CD4-positive, alpha-beta T cell (primary cell): Measurements from ENCODE around the gene LETM1. TPM values are rescaled to one million over a fixed set of nuclear protein-coding genes. Genes with fewer than 3 reads are reported as not detected.

ENCODE experiments used
- ATAC-seq: fragments of 200-7000 bp; cut with Tn5 transposase; one replicate; pipeline ENCODE4 v1.10.0; 2022; ENCODE audit warnings: mild to moderate bottlenecking; ENCODE audit not compliant: poor library complexity
- CTCF ChIA-PET: fragments of 350-600 bp; sonication (Branson Sonifier 250); formaldehyde crosslinking; loops from one replicate; lab custom pipeline; 2021; ENCODE audit warnings: antibody characterized with exemption, inconsistent platforms; lab: Charles Lee
- POLR2A ChIA-PET: fragments of 350-600 bp; sonication (Branson Sonifier 250); formaldehyde crosslinking; loops from one replicate; lab custom pipeline; 2021; ENCODE audit warnings: antibody characterized with exemption, inconsistent platforms; lab: Charles Lee
- DNase-seq, 14 experiments: peaks; one replicate each; pipeline ENCODE4 v3.0.0-alpha.2; 2013 to 2020; ENCODE audit warnings: mixed read lengths in 2 of 14
- H3K27ac ChIP-seq, 2 donors: one replicate each; pipeline versions ENCODE4 v1.5.1 to v1.7.0; 2013; ENCODE audit warnings: low read length in 2 of 2, low read depth in 1 of 2, mild to moderate bottlenecking in 1 of 2
- H3K27me3 ChIP-seq, 2 experiments: 1 replicate in 1 of 2; 2 replicates in 1 of 2; pipeline versions ENCODE4 v1.6.1 to v1.7.0; 2013; ENCODE audit warnings: low read length in 2 of 2, control low read depth in 1 of 2, mild to moderate bottlenecking in 1 of 2, moderate library complexity in 1 of 2; ENCODE audit not compliant: insufficient read depth in 2 of 2, control insufficient read depth in 1 of 2
- H3K36me3 ChIP-seq: one replicate; pipeline ENCODE4 v1.6.1; 2013; ENCODE audit warnings: low read length, control low read depth; ENCODE audit not compliant: insufficient read depth
- H3K4me1 ChIP-seq: one replicate; pipeline ENCODE4 v1.6.1; 2013; ENCODE audit warnings: low read length, control low read depth; ENCODE audit not compliant: insufficient read depth
- H3K4me3 ChIP-seq: one replicate; pipeline ENCODE4 v1.5.1; 2013; ENCODE audit warnings: mild to moderate bottlenecking, low read length, moderate library complexity
- H3K9me3 ChIP-seq, 2 experiments: 1 replicate in 1 of 2; 2 replicates in 1 of 2; pipeline versions ENCODE4 v1.6.1 to v1.7.0; 2013; ENCODE audit warnings: low read length in 2 of 2, mild to moderate bottlenecking in 2 of 2, control low read depth in 1 of 2, moderate library complexity in 1 of 2; ENCODE audit not compliant: control insufficient read depth in 1 of 2, insufficient read depth in 1 of 2
- H3K27ac Mint-ChIP-seq: one replicate; pipeline ENCODE4 v1.8.0; 2020; ENCODE audit warnings: mixed read lengths
- H3K27me3 Mint-ChIP-seq: one replicate; pipeline ENCODE4 v1.8.0; 2021; ENCODE audit warnings: mixed read lengths
- H3K36me3 Mint-ChIP-seq: one replicate; pipeline ENCODE4 v1.8.0; 2021; ENCODE audit warnings: low read depth, mixed read lengths
- H3K4me1 Mint-ChIP-seq: one replicate; pipeline ENCODE4 v1.8.0; 2021; ENCODE audit warnings: low read depth, mixed read lengths
- H3K4me3 Mint-ChIP-seq: one replicate; pipeline ENCODE4 v1.8.0; 2020; ENCODE audit warnings: mild to moderate bottlenecking, mixed read lengths
- H3K9me3 Mint-ChIP-seq: one replicate; pipeline ENCODE4 v1.8.0; 2020; ENCODE audit warnings: mixed read lengths
- intact Hi-C, 2 experiments: fragments of 100-400 bp; cut with DNase I in 1 of 2; cut with micrococcal nuclease in 1 of 2; formaldehyde crosslinking; loops; one replicate each; pipeline versions ENCODE4 v1.15.1 to v1.9.0; 2023 to 2025; cut with DNase I, micrococcal nuclease
- total RNA-seq, 174 experiments: library from RNA in 2 of 174; stranded (reverse) in 2 of 174; gene quantifications; one replicate each; pipeline ENCODE4 v1.2.3 and lab custom pipeline; 2021 to 2026
- TF ChIP-seq, protein P1 (sequence below): fragments of 200-600 bp; IDR thresholded peaks from one replicate; pipeline ENCODE4 v1.8.0; 2022; ENCODE audit warnings: antibody characterized with exemption, mild to moderate bottlenecking

Gene LETM1
- total RNA-seq, 2 experiments from 2014 or later: 21.2 to 25.2 TPM

DNA sequence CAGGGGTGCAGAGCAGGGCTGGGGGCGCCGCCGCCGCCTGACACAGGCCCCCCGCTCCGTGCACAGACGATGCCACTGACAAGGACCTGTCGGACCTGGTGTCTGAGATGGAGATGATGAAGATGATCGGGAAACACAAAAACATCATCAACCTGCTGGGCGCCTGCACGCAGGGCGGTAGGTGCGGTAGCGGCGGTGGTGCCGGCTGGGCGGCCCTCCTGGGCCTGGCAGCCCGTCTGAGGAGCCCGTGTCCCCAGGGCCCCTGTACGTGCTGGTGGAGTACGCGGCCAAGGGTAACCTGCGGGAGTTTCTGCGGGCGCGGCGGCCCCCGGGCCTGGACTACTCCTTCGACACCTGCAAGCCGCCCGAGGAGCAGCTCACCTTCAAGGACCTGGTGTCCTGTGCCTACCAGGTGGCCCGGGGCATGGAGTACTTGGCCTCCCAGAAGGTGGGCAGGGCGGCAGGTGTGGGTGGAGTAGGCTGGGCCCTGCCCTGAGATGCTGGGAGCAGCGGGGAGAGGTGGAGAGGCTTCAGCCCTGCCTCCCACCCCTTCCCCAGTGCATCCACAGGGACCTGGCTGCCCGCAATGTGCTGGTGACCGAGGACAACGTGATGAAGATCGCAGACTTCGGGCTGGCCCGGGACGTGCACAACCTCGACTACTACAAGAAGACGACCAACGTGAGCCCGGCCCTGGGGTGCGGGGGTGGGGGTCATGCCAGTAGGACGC, 50.3 kb downstream of the LETM1 start:
- no peaks in the 10 kb centered on the region for H3K27me3 Mint-ChIP-seq
- no peak for ATAC-seq
- no peaks in the 10 kb centered on the region for H3K4me1 ChIP-seq
- H3K4me3 Mint-ChIP-seq: no peak overlapping the region
- ChIA-PET POLR2A (no interaction called here), CTCF (no interaction called here)
- H3K9me3 ChIP-seq: peaks cover 0 to 4% of the 10 kb centered on the region in 2 experiments
- no peaks in the 10 kb centered on the region for H3K36me3 ChIP-seq
- no peaks in the 10 kb centered on the region for H3K9me3 Mint-ChIP-seq
- TF ChIP-seq, protein P1, sequence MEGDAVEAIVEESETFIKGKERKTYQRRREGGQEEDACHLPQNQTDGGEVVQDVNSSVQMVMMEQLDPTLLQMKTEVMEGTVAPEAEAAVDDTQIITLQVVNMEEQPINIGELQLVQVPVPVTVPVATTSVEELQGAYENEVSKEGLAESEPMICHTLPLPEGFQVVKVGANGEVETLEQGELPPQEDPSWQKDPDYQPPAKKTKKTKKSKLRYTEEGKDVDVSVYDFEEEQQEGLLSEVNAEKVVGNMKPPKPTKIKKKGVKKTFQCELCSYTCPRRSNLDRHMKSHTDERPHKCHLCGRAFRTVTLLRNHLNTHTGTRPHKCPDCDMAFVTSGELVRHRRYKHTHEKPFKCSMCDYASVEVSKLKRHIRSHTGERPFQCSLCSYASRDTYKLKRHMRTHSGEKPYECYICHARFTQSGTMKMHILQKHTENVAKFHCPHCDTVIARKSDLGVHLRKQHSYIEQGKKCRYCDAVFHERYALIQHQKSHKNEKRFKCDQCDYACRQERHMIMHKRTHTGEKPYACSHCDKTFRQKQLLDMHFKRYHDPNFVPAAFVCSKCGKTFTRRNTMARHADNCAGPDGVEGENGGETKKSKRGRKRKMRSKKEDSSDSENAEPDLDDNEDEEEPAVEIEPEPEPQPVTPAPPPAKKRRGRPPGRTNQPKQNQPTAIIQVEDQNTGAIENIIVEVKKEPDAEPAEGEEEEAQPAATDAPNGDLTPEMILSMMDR: no peak
- H3K27me3 ChIP-seq: no peaks in the 10 kb centered on the region
- no peak for DNase-seq
- no peaks in the 10 kb centered on the region for H3K4me1 Mint-ChIP-seq
- H3K4me3 ChIP-seq: no peak overlapping the region
- H3K27ac ChIP-seq: no peak overlapping the region
- H3K36me3 Mint-ChIP-seq: no peaks in the 10 kb centered on the region
- no peak overlapping the region for H3K27ac Mint-ChIP-seq
- intact Hi-C loops: no loop called here

DNA sequence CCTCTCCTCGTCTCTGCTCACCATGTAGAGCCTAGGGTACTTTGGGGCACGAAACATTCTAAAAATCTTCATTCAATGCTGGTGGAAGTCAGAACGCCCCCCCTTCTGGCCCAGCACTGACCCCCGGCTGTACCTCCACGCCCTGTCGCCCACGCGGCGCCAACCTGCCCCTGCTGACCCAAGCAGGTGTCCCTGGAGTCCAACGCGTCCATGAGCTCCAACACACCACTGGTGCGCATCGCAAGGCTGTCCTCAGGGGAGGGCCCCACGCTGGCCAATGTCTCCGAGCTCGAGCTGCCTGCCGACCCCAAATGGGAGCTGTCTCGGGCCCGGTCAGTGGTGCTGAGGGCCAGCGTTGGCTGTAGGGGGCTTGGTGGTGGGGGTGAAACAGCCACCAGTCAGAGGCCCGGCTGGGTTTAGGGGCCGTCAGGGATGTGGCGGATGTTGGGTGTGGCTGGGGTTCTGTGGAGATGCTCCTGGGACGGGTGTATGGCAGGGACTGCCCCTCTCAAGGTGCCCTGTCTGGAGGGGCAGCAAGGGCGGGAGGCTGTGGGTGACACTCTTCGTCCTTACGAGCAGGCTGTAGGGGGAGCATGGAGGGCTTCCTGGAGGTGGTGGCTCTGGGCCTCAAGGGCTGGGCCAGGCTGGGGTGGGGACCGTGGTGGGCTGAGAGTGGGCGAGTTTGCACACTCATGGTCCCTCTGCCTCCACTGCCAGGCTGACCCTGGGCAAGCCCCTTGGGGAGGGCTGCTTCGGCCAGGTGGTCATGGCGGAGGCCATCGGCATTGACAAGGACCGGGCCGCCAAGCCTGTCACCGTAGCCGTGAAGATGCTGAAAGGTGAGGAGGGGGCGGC, 51.1 kb downstream of the LETM1 start:
- Mint-ChIP-seq H3K9me3 (no peaks in the 10 kb centered on the region), H3K27ac (no peak overlapping the region), H3K4me3 (no peak overlapping the region), H3K27me3 (no peaks in the 10 kb centered on the region), H3K4me1 (no peaks in the 10 kb centered on the region), H3K36me3 (no peaks in the 10 kb centered on the region)
- intact Hi-C loops: no loop called here
- Histone ChIP-seq H3K9me3 (peaks cover 0 to 4% of the 10 kb centered on the region in 2 experiments), H3K27me3 (no peaks in the 10 kb centered on the region), H3K36me3 (no peaks in the 10 kb centered on the region), H3K27ac (no peak overlapping the region), H3K4me1 (no peaks in the 10 kb centered on the region), H3K4me3 (no peak overlapping the region)
- ChIA-PET POLR2A (no interaction called here), CTCF (no interaction called here)
- TF ChIP-seq, protein P1: no peak
- ATAC-seq (no peak), DNase-seq (no peak)

DNA sequence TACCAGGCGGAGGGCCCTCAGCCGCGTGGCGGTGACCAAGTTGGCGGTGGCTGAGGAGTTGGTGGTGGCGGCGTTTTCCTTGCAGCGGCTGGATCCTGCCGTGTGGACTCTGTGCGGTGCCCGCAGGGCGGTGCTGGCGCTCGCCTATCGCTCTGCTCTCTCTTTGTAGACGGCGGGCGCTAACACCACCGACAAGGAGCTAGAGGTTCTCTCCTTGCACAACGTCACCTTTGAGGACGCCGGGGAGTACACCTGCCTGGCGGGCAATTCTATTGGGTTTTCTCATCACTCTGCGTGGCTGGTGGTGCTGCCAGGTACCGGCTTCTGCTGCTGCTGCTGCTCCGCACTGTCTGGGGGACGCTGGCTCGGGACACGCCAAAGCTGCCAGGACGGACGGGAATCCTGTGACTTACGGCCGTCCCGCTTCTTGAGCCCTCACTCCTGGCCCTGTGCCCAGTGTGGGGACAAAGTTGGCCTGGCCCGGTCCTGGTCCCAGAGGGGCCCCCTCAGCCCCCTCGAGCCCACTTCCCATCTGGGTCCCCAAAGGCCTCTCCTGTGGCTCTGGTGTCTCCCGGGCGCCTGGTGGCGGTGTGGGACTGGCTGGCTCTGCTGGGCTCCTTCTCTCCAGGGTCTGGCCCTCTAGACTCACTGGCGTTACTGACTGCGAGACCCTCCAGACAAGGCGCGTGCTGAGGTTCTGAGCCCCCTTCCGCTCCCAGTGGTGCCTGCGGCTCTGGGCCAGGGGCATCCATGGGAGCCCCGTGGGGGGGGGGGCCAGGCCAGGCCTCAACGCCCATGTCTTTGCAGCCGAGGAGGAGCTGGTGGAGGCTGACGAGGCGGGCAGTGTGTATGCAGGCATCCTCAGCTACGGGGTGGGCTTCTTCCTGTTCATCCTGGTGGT, 52.2 kb downstream of the LETM1 start:
- POLR2A ChIA-PET: no interaction called here
- no peaks in the 10 kb centered on the region for H3K36me3 ChIP-seq
- intact Hi-C loops: no loop called here
- TF ChIP-seq, protein P1: no peak
- H3K4me1 ChIP-seq: no peaks in the 10 kb centered on the region
- H3K4me3 ChIP-seq: no peak overlapping the region
- CTCF ChIA-PET: no interaction called here
- H3K27me3 ChIP-seq: no peaks in the 10 kb centered on the region
- Mint-ChIP-seq H3K27me3 (peaks cover 2% of the 10 kb centered on the region), H3K4me1 (no peaks in the 10 kb centered on the region), H3K27ac (no peak overlapping the region), H3K9me3 (no peaks in the 10 kb centered on the region), H3K4me3 (no peak overlapping the region), H3K36me3 (no peaks in the 10 kb centered on the region)
- ATAC-seq: no peak
- H3K9me3 ChIP-seq: peaks cover 0 to 4% of the 10 kb centered on the region in 2 experiments
- no peak overlapping the region for H3K27ac ChIP-seq
- no peak for DNase-seq
